NB4 (cell line): Measurements from ENCODE around the gene SEC61G.

Source experiments
- POLR2A ChIP-seq: IDR thresholded peaks from 2 replicates; pipeline ENCODE4 v1.6.1; 2011; ENCODE audit warnings: mild to moderate bottlenecking; ENCODE audit not compliant: insufficient read length; ENCODE audit errors: extremely low read depth
- TF ChIP-seq, protein P1 (sequence below): IDR thresholded peaks from one replicate; pipeline ENCODE4 v1.5.1; 2012; ENCODE audit warnings: low read depth, low read length

DNA sequence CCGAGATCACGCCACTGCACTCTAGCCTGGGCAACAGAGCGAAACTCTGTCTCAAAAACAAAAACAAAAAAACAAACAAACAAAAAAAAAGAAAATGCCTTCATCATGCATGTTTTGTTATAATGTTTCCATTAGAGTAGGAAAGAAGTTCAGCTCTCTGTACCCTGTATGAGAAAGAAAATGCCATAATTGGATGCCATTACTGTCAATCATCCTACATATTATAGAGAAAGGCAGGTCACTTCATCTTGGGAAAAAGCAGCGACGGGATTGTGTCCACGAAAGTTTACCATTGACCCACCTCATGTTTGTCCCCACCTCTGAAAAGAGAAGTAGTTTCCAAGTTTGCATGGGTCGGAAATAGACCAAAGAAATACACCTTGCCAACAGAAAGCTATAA, 33.8 kb downstream of the SEC61G start:
- TF ChIP-seq, protein P1, sequence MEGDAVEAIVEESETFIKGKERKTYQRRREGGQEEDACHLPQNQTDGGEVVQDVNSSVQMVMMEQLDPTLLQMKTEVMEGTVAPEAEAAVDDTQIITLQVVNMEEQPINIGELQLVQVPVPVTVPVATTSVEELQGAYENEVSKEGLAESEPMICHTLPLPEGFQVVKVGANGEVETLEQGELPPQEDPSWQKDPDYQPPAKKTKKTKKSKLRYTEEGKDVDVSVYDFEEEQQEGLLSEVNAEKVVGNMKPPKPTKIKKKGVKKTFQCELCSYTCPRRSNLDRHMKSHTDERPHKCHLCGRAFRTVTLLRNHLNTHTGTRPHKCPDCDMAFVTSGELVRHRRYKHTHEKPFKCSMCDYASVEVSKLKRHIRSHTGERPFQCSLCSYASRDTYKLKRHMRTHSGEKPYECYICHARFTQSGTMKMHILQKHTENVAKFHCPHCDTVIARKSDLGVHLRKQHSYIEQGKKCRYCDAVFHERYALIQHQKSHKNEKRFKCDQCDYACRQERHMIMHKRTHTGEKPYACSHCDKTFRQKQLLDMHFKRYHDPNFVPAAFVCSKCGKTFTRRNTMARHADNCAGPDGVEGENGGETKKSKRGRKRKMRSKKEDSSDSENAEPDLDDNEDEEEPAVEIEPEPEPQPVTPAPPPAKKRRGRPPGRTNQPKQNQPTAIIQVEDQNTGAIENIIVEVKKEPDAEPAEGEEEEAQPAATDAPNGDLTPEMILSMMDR = no peak
- TF ChIP-seq POLR2A = no peak
